Stimulated activated CD4-positive, alpha-beta T cell treated with anti-CD3 and anti-CD28 coated beads, Interleukin-2, amount 100 ng/mL, for 24 hours (primary cell): Measurements from ENCODE around the gene ZNF500.

Experiments used
- DNase-seq, 2 donors: peaks; one replicate each; pipeline ENCODE4 v3.0.0-alpha.2; 2020

ZNF500 gene

GRCh38 chr16:4768549-4769305 lies 1.8 kb upstream of the ZNF500 start:
- DNase-seq: peak; percentile 90 to 96

GRCh38 chr16:4767872-4768548 lies 1.0 kb upstream of the ZNF500 start:
- peak in 1 of 2 donors; percentile 24 for DNase-seq

GRCh38 chr16:4765511-4766474 lies 1.2 kb downstream of the ZNF500 start:
- DNase-seq: no peak

- no peak for DNase-seq
Observed at GRCh38 chr16:4763791-4764190, 3.2 kb downstream of the ZNF500 start.

- DNase-seq: no peak
Observed at GRCh38 chr16:4762205-4762604, 4.8 kb downstream of the ZNF500 start.

DNA sequence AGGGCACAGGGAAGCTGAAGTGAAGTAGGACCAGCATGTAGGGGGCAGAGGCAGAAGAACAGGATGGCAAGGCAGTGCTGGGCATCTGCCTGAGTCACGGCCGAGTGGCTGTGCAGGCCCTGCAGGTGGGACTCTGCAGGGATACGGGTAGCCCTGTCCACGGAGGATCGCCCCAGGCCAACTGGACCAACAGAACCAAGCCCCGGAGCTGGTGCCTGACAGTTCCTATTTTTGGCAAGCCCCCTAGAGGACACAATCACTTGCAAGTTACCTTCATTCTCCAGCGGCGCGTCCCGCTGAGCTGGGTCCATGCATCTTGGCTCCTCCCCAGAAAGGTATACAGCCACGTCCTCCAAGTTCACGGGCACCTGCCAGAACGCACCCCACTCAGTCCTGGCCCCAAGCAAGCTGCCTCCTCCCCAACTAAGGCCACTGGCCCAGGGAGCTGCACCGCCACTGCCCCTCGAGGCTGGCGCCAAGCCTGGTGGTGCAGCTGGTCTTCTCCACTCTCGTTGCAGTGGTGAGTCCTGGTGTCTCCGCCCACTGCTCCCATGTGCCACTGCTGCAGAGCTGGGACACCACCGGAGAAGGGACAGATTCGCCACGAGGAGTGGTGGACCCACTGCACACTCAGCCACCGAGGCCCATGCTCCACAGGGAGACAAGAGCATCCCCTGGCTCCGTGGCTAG lies 6.6 kb downstream of the ZNF500 start:
- no peak for DNase-seq

DNA sequence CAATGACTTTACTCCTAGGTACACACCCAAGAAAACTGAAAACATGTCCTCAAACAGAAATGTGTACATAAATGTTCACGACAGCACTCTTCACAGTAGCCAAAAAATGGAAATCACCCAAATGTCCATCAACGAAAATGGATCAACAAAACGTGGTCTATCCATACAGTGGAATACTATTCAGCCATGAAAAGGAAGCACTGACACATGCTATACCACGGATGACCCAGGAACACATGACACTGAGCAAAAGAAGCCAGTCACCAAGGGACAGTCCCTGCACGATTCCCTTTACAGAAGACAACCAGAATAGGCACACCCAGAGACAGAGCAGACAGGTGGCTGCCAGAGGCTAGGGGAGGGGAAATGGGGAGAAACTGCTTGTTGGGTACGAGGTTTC lies 11.3 kb downstream of the ZNF500 start:
- no peak for DNase-seq

GRCh38 chr16:4754865-4755264 lies 12.1 kb downstream of the ZNF500 start:
- DNase-seq: no peak

- no peak for DNase-seq
Observed at GRCh38 chr16:4753227-4753626, 13.7 kb downstream of the ZNF500 start.

DNA sequence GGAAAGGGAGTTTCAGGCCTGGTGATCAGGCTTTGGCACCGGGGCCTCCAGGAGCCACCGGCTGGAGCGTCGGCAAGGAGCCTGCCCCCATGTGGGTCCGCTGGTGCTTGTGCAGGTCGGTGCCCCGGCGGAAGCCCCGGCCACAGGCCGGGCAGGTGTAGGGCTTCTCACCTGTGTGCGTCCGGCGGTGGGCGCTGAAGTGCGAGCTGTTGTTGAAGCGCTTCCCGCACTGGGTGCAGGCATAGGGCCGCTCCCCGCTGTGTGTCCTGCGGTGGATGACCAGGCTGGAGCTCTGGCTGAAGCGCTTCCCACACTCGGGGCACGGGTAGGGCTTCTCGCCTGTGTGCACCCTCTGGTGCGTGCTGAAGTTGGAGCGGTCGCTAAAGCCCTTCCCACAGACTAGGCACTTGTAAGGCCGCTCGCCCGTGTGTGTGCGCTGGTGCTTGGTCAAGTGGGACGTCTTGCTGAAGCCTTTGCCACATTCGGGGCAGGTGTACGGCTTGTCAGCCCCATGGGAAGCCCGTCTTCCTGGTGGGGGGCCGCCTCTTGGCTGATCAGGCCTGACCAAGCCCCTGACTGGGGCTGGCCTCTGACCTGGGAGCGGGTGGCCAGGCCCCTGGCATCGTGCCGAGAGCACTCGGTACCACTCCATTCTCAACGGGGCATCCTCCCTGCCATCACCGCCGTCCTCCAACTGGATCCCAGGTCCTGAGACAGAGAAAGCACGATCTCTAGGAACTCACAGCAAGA lies 14.4 kb downstream of the ZNF500 start:
- DNase-seq: no peak

DNA sequence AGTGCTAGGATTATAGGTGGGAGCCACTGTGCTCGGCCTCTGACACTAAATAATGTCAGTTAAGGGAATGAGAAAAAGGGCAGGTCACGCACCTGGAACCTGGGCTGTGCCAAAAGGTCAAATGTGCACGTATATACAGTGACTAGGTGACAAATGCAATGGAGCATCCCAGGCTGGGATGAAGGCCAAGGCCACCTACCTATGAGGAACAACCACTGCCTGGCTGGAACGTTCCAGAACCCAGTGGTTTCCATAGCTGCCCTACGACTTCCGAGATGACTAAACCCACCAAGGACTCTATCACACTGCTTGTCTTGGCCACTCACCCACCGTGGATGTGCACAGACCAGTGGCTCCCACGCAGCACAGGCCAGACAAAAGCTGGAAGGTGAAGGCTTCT lies 16.1 kb downstream of the ZNF500 start:
- DNase-seq: no peak

- DNase-seq: no peak
Observed at GRCh38 chr16:4749700-4750257, 17.2 kb downstream of the ZNF500 start.

- no peak for DNase-seq
Observed at GRCh38 chr16:4748682-4749411, 18.1 kb downstream of the ZNF500 start.

DNA sequence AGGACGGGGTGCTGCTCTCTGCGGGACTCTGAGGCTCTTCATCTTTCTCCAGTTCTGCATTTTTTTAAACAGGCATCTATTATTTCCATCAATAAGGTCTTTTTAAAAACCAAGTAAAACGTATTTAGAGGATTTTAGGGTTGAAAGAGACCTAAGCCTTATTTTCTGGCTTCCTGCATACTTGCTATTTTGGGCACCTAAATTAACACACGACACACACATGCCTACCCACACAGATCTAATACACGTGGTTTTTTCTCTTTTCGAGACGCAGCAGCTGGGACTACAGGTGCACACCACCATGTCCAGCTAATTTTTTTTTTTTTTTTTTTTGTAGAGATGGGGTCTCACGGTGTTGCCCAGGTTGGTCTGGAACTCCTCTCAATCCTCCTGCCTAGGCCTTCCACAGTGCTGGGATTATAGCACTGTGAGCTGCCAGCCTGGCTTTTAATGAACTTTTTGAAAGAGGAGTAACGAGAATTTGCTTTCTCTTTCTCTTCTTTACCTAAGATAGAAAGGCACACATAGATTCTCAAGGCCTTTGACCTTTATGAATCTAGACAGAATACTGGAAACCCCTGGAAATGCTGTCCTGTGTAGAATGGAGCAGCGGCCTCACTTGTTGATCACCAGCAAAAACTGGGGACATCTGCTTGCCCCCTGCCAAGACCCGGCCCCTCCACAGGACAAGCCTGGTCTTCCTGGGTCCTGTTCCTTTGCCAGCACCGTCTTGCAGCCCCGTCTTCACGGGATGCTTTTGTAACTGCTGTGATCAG lies 18.9 kb downstream of the ZNF500 start:
- DNase-seq: no peak

GRCh38 chr16:4746991-4747574 lies 19.9 kb downstream of the ZNF500 start:
- DNase-seq: no peak

GRCh38 chr16:4746215-4746614 lies 20.7 kb downstream of the ZNF500 start:
- DNase-seq: no peak

DNA sequence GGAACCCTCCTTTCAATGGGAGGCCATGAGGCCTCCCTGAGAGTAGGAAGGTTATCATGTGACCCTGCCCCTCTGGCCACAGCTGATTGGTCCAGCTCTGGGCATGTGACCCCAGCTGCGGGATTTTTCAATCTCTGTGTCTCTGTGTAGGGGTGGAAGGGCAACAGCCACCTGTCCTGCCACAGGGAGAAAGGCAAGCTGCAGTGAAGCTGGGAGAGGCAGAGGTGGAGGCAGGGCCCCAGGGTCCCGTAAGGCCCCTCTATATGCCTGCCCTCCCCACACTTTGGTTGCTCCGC lies 21.7 kb downstream of the ZNF500 start:
- DNase-seq: no peak

DNA sequence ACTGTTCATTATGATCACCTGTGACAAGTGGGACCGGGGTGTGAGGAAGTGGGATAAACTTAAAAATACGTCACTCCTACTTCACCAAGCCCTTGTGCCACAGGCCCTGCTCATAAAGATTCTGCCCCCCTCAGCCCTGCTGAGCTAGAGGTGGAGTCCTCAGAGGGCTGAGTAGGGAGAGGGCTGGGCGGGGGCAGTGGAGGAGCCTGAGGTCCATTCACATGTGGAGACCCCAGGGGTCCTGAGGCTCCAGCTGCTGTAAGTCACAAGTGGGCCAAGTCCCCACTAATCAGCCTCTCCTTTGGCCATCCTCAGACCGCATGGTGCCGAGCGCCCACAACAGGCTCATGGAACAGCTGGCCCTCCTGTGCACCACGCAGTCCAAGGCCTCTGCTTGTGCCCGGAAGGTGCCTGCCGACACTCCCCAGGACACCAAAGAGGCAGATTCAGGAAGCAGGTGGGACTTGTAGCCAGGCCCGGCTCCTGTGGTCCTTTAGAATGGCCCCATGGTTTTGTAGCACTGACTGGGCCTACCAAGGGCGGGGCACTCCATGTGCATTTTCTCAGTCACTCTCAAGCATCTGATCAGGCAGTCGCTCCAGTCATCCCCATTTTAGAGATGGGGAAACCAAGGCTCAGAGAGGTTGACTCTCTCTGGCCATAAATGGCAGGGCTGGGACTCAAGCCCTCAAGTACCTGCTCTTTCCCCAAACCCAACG lies 22.2 kb downstream of the ZNF500 start:
- DNase-seq: no peak

- DNase-seq: no peak
Observed at GRCh38 chr16:4743226-4743878, 23.6 kb downstream of the ZNF500 start.
